ENCODE measurements around the gene ISG20L2.

GRCh38 chr1:156703336-156703735, 25.2 kb downstream of the ISG20L2 start:
- TF ChIP-seq CTCF (IDR thresholded peaks at IDR 0.05; ENCODE audit: low read depth, low read length) (no peak), POLR2A (IDR thresholded peaks at IDR 0.05; ENCODE audit: extremely low read depth, insufficient read length) (no peak), MYC (IDR thresholded peaks at IDR 0.05; ENCODE audit: low read depth, low read length) (no peak)
- TF ChIP-seq, protein P1, sequence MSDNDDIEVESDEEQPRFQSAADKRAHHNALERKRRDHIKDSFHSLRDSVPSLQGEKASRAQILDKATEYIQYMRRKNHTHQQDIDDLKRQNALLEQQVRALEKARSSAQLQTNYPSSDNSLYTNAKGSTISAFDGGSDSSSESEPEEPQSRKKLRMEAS (IDR thresholded peaks at IDR 0.05; ENCODE audit: low read depth, low read length), result no peak
